Left hindlimb (tissue), 1 donor: Measurements from ENCODE around the gene TSPAN18.

Source experiments
- DNase-seq: peaks from one replicate; pipeline ENCODE4 v3.0.0-alpha.2; 2018

Gene TSPAN18

GRCh38 chr11:44831605-44832394, 105.0 kb downstream of the TSPAN18 start:
- no peak for DNase-seq

GRCh38 chr11:44832452-44832851, 105.7 kb downstream of the TSPAN18 start:
- DNase-seq = no peak

- no peak for DNase-seq
These were observed 106.6 kb downstream of the TSPAN18 start for GRCh38 chr11:44833221-44833876.

- DNase-seq = no peak
These were observed 107.2 kb downstream of the TSPAN18 start for GRCh38 chr11:44833877-44834452.

GRCh38 chr11:44834846-44835245, 108.1 kb downstream of the TSPAN18 start:
- no peak for DNase-seq

GRCh38 chr11:44835296-44835695, 108.5 kb downstream of the TSPAN18 start:
- DNase-seq = no peak

- DNase-seq = no peak
These were observed 109.2 kb downstream of the TSPAN18 start for GRCh38 chr11:44835938-44836337.

GRCh38 chr11:44837661-44838060, 110.9 kb downstream of the TSPAN18 start:
- DNase-seq = no peak

GRCh38 chr11:44839458-44840084, 112.8 kb downstream of the TSPAN18 start:
- no peak for DNase-seq

GRCh38 chr11:44840085-44840478, 113.3 kb downstream of the TSPAN18 start:
- DNase-seq = no peak

GRCh38 chr11:44840521-44841251, 113.9 kb downstream of the TSPAN18 start:
- DNase-seq = no peak

- DNase-seq = peak; percentile 64
These were observed 115.5 kb downstream of the TSPAN18 start for GRCh38 chr11:44842220-44842619.

- no peak for DNase-seq
These were observed 120.1 kb downstream of the TSPAN18 start for GRCh38 chr11:44846852-44847251.

- no peak for DNase-seq
These were observed 120.6 kb downstream of the TSPAN18 start for GRCh38 chr11:44847316-44847715.

GRCh38 chr11:44848203-44848962, 121.6 kb downstream of the TSPAN18 start:
- DNase-seq = no peak

GRCh38 chr11:44848963-44849350, 122.2 kb downstream of the TSPAN18 start:
- DNase-seq = no peak

GRCh38 chr11:44849424-44849823, 122.7 kb downstream of the TSPAN18 start:
- no peak for DNase-seq

GRCh38 chr11:44849922-44850321, 123.2 kb downstream of the TSPAN18 start:
- DNase-seq = no peak

GRCh38 chr11:44851496-44851895, 124.7 kb downstream of the TSPAN18 start:
- no peak for DNase-seq

- DNase-seq = no peak
These were observed 125.5 kb downstream of the TSPAN18 start for GRCh38 chr11:44852159-44852747.

GRCh38 chr11:44852952-44853351, 126.2 kb downstream of the TSPAN18 start:
- no peak for DNase-seq

GRCh38 chr11:44853666-44854065, 126.9 kb downstream of the TSPAN18 start:
- no peak for DNase-seq
